GM23248 (cell line): ENCODE measurements around the gene LIFR. TPM values are rescaled to one million over a fixed set of nuclear protein-coding genes. Genes with fewer than 3 reads are reported as not detected.

Experiments used
- DNase-seq: peaks from one replicate; pipeline ENCODE4 v3.0.0-alpha.2; 2015
- H2AFZ ChIP-seq: fragments of 200-600 bp; sonication (generic); 2 replicates; pipeline ENCODE4 v1.6.1; 2016; ENCODE audit warnings: antibody characterized with exemption
- H3F3A ChIP-seq: fragments of 200-600 bp; sonication (generic); 2 replicates; pipeline ENCODE4 v1.6.1; 2016; ENCODE audit warnings: mild to moderate bottlenecking, antibody characterized with exemption, mixed run types; ENCODE audit not compliant: insufficient read depth
- H3K27ac ChIP-seq: fragments of 200-600 bp; sonication (generic); 2 replicates; pipeline ENCODE4 v1.5.1; 2016; ENCODE audit warnings: mild to moderate bottlenecking
- H3K27me3 ChIP-seq: fragments of 200-600 bp; sonication (generic); replicated peaks from 2 replicates; pipeline ENCODE4 v1.6.1; 2016; ENCODE audit warnings: mild to moderate bottlenecking; ENCODE audit not compliant: insufficient read depth
- H3K36me3 ChIP-seq: fragments of 200-600 bp; sonication (generic); 2 replicates; pipeline ENCODE4 v1.6.1; 2016; ENCODE audit warnings: low read depth, mild to moderate bottlenecking
- H3K4me1 ChIP-seq: fragments of 200-600 bp; sonication (generic); 2 replicates; pipeline ENCODE4 v1.6.1; 2016; ENCODE audit warnings: mild to moderate bottlenecking; ENCODE audit not compliant: insufficient read depth
- H3K4me2 ChIP-seq: fragments of 200-600 bp; sonication (generic); one replicate; pipeline ENCODE4 v1.6.1; 2016; ENCODE audit warnings: mild to moderate bottlenecking; ENCODE audit not compliant: unreplicated experiment
- H3K4me3 ChIP-seq: fragments of 200-600 bp; sonication (generic); 2 replicates; pipeline ENCODE4 v1.5.1; 2016; ENCODE audit warnings: mild to moderate bottlenecking
- H3K79me2 ChIP-seq: fragments of 200-600 bp; sonication (generic); 2 replicates; pipeline ENCODE4 v1.6.1; 2016; ENCODE audit warnings: mild to moderate bottlenecking; ENCODE audit not compliant: insufficient read depth
- H3K9ac ChIP-seq: fragments of 200-600 bp; sonication (generic); 2 replicates; pipeline ENCODE4 v1.6.1; 2016; ENCODE audit warnings: mild to moderate bottlenecking
- H3K9me2 ChIP-seq: fragments of 200-600 bp; sonication (generic); 2 replicates; pipeline ENCODE4 v1.6.1; 2016; ENCODE audit warnings: mixed run types, mild to moderate bottlenecking, moderate library complexity; ENCODE audit not compliant: insufficient read depth
- H3K9me3 ChIP-seq: fragments of 200-600 bp; sonication (generic); one replicate; pipeline ENCODE4 v1.6.1; 2017; ENCODE audit warnings: low read depth
- H4K20me1 ChIP-seq: fragments of 200-600 bp; sonication (generic); 2 replicates; pipeline ENCODE4 v1.6.0; 2016; ENCODE audit not compliant: insufficient read depth
- EZH2 ChIP-seq: fragments of 200-600 bp; sonication (generic); IDR thresholded peaks from 2 replicates; pipeline ENCODE4 v1.6.1; 2018; ENCODE audit warnings: antibody characterized with exemption, mild to moderate bottlenecking; ENCODE audit not compliant: insufficient read depth, poor library complexity, severe bottlenecking
- EZH2phosphoT487 ChIP-seq: fragments of 200-600 bp; sonication (generic); IDR thresholded peaks from 2 replicates; pipeline ENCODE4 v1.6.1; 2018; ENCODE audit warnings: antibody characterized with exemption, moderate library complexity, mild to moderate bottlenecking, low read depth; ENCODE audit not compliant: insufficient read depth
- WGBS, 2 experiments: methylation state at CpG; one replicate each; pipeline ENCODE4 v1.1.6; 2015 to 2017; ENCODE audit warnings: low lambda C conversion rate in 2 of 2, low coverage in 1 of 2; ENCODE audit errors: missing lambda C conversion rate in 2 of 2; 5-methylcytosine and 5-hydroxymethylcytosine counted together
- in situ Hi-C: fragments of 300-500 bp; cut with MboI; formaldehyde crosslinking; loops from 2 replicates; pipeline ENCODE4 v1.15.0; 2020
- polyA plus RNA-seq: library from polyadenylated mRNA; unstranded; fragments of >200 nt; fragmentation: Nextera tagmentation; extraction: Ambion mirVana; gene quantifications from 2 replicates; pipeline ENCODE4 v1.2.1, GENCODE V29; 2016
- total RNA-seq: library from RNA; depleted of rRNA; stranded (reverse); fragments of >200 nt; shearing (Covaris generic); gene quantifications from 2 replicates; pipeline ENCODE4 v1.2.3, GENCODE V29; 2014

The LIFR gene
- total and polyA plus RNA-seq, 2 experiments from 2014 or later: 6.9 to 8.1 TPM

- no peak overlapping the region for H2AFZ ChIP-seq
- H3K9me2 ChIP-seq: no peaks in the 10 kb centered on the region
- no peaks in the 10 kb centered on the region for H3K4me1 ChIP-seq
- no peak for DNase-seq
- H4K20me1 ChIP-seq: no peaks in the 10 kb centered on the region
- no peaks in the 10 kb centered on the region for H3K79me2 ChIP-seq
- no peak overlapping the region for H3K4me3 ChIP-seq
- H3K9me3 ChIP-seq: no peaks in the 10 kb centered on the region
- H3F3A ChIP-seq: no peaks in the 10 kb centered on the region
- no peaks in the 10 kb centered on the region for H3K36me3 ChIP-seq
- no peak overlapping the region for H3K9ac ChIP-seq
- TF ChIP-seq EZH2 (no peak), EZH2phosphoT487 (no peak)
- no peak overlapping the region for H3K4me2 ChIP-seq
- H3K27me3 ChIP-seq: 0 out of 2 replicates have a peak, but pooled peaks cover 4% of the 10 kb centered on the region
- no peak overlapping the region for H3K27ac ChIP-seq
- WGBS, 2 experiments: 71 to 72% methylated on average over 9 of the region's 9 CpGs
- in situ Hi-C loops: no loop called here
Observed at GRCh38 chr5:38448568-38449350, 107.7 kb downstream of the LIFR start.

GRCh38 chr5:38447786-38448185, 108.7 kb downstream of the LIFR start:
- DNase-seq: no peak
- no peak overlapping the region for H3K4me2 ChIP-seq
- in situ Hi-C loops: no loop called here

DNA sequence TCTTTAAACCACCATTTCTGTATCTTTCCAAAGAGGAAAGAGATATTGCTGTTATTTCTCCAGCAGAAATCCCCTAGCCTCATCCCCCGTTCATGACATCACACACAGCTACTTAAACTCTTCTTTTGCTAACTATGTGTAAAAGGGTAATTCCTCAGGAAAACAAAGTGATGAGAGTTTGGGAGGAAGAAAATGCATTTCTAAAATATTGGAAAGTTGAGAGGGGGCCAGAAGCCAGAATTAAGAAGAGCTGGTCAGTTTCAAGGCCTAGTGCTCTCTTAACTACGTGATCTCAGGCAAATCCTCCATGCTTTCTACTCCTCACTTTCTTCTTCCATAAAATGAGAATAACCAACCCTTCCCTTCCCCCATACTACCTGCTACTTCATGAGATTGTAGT, 109.4 kb downstream of the LIFR start:
- H3K4me2 ChIP-seq: no peak overlapping the region
- no peaks in the 10 kb centered on the region for H3K9me2 ChIP-seq
- H3F3A ChIP-seq: no peaks in the 10 kb centered on the region
- H3K27ac ChIP-seq: no peak overlapping the region
- DNase-seq: no peak
- WGBS, 2 experiments: 96 to 97% methylated on average over 2 of the region's 2 CpGs
- H4K20me1 ChIP-seq: no peaks in the 10 kb centered on the region
- no peak for TF ChIP-seq EZH2phosphoT487
- no peak for TF ChIP-seq EZH2
- H3K4me3 ChIP-seq: no peak overlapping the region
- H2AFZ ChIP-seq: no peak overlapping the region
- H3K9ac ChIP-seq: no peak overlapping the region
- H3K4me1 ChIP-seq: no peaks in the 10 kb centered on the region
- no peaks in the 10 kb centered on the region for H3K36me3 ChIP-seq
- in situ Hi-C loops: no loop called here
- H3K9me3 ChIP-seq: no peaks in the 10 kb centered on the region
- H3K79me2 ChIP-seq: no peaks in the 10 kb centered on the region
- H3K27me3 ChIP-seq: 0 out of 2 replicates have a peak, but pooled peaks cover 4% of the 10 kb centered on the region

More at GRCh38 chr5:38447786-38448185, 108.7 kb downstream of the LIFR start:
- Histone ChIP-seq H2AFZ (no peak overlapping the region), H3K4me1 (no peaks in the 10 kb centered on the region), H3K9me3 (no peaks in the 10 kb centered on the region), H3K27ac (no peak overlapping the region), H3K36me3 (no peaks in the 10 kb centered on the region), H3K9me2 (no peaks in the 10 kb centered on the region), H3K9ac (no peak overlapping the region), H3K79me2 (no peaks in the 10 kb centered on the region), H3K27me3 (0 out of 2 replicates have a peak, but pooled peaks cover 4% of the 10 kb centered on the region), H4K20me1 (no peaks in the 10 kb centered on the region), H3K4me3 (no peak overlapping the region), H3F3A (no peaks in the 10 kb centered on the region)
- WGBS, 2 experiments: 69 to 75% methylated on average over 5 of the region's 5 CpGs
- no peak for TF ChIP-seq EZH2
- no peak for TF ChIP-seq EZH2phosphoT487

DNA sequence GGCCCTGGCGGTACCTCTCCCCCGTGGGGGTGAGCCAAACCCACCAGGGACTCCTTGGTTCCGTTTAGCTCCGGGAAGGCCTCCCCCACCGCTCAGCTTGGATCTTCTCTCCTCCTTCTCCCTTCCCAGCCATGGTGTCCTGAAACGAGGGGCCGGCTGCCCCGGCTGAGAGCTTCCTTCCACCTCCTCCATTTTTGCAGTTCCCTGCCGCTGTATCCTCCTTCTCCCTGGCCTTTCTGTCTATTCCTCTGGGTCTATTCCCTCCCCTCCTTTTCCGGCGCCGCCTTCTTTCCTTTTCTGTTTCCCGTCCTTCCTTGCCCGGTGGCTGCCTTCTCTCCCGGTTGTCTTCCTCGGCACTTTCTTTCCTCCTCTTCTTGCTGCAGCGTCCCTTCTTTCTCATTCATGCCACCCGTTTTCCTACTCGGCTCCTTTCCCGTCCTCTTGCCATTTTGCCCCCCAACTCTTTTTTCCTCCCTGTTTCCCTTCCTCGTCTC, 110.4 kb downstream of the LIFR start:
- Histone ChIP-seq H3K9me2 (no peaks in the 10 kb centered on the region), H2AFZ (no peak overlapping the region), H3K9me3 (no peaks in the 10 kb centered on the region), H3K4me3 (no peak overlapping the region), H3K27me3 (0 out of 2 replicates have a peak, but pooled peaks cover 4% of the 10 kb centered on the region), H3K4me1 (no peaks in the 10 kb centered on the region), H3K27ac (no peak overlapping the region), H3K9ac (no peak overlapping the region), H4K20me1 (no peaks in the 10 kb centered on the region), H3K4me2 (no peak overlapping the region), H3F3A (no peaks in the 10 kb centered on the region), H3K36me3 (no peaks in the 10 kb centered on the region), H3K79me2 (no peaks in the 10 kb centered on the region)
- 95 to 99% methylated on average over 15 to 21 of the region's 21 CpGs for WGBS, 2 experiments
- in situ Hi-C loops: no loop called here
- no peak for DNase-seq
- no peak for TF ChIP-seq EZH2phosphoT487
- TF ChIP-seq EZH2: no peak
